CD4-positive, alpha-beta T cell treated with Interleukin-17A for 4 hours (primary cell): ENCODE measurements around the gene SNAPC4.
"Not testable (repeated sequence)": the region's sequence is repeated elsewhere in the genome, so short reads cannot be mapped to it uniquely, and the experiment has no call there.

ENCODE experiments used
- DNase-seq: peaks from one replicate; pipeline ENCODE4 v3.0.0-alpha.2; 2020; ENCODE audit warnings: mixed read lengths

SNAPC4 gene

GRCh38 chr9:136433849-136434579, 34.0 kb upstream of the SNAPC4 start:
- no peak for DNase-seq

DNA sequence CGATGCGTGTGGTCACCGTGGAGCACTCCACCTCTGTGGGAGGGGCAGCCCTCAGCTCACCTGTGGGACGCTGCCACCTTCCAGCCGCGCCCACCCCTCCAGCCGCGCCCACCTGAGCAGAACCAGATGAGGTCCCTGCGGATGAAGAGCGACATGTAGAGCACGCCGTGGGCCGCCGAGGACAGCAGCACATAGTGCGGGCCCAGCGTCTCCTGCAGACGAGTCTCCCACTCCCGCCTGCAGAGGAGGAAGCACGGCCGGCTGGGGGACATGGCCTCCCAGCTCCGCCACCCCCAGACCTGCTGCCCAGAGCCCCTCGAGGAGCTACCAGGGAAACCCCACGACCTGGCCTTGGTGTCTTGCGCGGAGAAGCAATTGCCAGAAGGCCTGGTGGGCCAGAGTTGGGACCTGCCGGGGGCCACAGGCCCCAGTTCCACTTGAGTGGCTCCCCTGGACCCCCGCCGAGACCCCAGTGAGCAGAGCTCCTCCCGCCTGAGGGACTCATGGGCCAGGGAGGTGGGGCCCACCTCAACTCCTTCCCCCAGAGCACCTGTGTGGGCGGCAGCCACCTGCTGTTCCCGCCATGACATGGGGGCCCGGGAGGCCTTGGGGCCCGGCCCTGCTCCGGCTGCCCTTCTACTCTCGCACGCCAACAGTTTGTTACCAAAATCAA, 33.2 kb upstream of the SNAPC4 start:
- no peak for DNase-seq

GRCh38 chr9:136432591-136432990, 32.6 kb upstream of the SNAPC4 start:
- no peak for DNase-seq

- DNase-seq = no peak
Measured at GRCh38 chr9:136431782-136432350, 31.9 kb upstream of the SNAPC4 start.

DNA sequence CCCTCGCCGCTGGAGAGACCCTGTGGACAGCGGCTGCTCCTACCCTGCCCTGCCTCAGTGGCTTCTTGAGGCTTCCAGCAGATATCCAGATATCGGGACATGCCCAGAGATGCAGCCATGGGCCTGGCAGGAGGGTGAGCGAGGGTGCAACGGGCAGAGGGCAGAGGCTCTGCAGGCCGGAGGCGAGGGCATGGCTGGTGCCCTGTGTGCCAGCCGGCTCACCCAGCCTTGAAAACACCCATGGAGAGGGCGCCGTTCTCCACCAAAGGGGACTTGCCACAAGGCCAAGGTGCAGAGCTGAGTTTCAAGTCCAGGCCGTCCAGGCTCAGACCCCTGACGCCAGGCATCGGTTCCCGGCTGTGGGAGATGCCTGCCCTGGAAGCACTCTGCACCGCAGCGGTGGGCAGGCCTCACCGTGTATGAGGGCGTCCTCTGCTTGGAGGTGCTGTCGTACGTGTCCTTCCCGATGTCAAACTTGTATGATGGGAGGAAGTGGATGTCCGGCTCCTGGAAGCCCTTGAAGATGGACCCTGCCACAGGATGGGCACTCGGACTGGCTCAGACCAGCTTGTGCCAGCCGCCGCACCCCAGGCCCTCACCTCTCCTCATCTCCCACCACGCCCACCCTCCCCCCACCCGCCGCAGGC, 30.7 kb upstream of the SNAPC4 start:
- no peak for DNase-seq

- DNase-seq = no peak
Measured at GRCh38 chr9:136429683-136430491, 29.9 kb upstream of the SNAPC4 start.

DNA sequence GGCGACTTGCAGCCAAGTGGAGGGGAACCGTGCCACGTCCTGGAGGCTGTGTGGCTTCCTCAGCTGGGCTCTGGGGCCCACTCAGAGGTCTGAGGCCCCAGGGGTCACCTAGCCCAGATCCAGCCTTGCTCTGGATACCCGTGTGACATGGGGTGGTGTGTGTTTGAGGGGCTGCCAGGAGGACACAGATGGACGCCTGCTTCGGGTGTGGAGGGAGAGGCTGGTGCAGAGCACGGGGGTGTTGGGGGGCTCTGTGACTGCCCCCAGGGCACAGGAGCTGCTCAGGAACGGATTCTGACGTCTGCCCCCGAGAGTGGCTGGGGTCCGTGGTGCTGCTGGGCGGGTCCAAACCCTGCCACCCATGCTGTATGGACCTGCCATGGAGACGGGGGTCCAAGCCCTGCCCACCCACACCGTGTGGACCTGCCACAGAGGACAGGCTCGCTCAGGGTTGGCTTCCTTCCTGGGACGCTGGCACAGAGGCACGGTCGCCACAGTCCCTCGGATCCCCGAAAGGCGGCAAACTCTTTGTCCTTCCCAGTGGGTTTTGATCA, 29.2 kb upstream of the SNAPC4 start:
- DNase-seq = no peak

DNA sequence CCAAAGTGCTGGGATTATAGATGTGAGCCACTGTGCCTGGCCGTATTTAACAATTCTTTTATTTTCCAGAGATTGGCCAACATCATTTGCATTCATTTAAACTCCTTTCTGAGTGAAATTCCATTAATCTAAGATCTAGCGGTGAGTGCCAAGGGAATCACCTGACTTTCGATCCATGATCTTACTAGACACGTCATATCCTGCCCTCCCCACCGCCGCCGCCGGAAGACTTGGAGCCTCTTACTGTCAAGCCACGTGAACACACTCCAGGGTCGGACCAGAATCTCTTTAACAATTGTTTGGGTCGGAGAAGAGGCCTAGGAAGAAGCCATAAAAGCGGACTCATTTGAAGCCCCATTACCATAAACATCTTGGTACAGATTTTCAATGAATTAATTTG, 26.8 kb upstream of the SNAPC4 start:
- no peak for DNase-seq

DNA sequence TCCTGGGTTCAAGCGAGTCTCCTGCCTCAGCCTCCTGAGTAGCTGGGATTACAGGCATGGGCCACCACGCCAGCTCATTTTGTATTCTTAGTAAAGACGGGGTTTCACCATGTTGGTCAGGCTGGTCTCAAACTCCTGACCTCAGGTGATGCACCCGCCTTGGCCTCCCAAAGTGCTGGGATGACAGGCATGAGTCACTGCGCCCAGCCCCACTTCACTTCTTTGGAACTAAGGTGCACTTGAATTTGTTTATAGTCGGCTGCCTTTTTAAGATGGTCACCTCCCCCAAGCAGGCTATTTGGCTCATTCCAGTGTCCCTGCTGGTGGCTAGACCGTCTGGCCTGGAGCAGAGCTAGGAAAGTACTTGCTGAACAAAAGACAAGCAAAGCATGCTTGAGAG, 25.4 kb upstream of the SNAPC4 start:
- not testable (repeated sequence) for DNase-seq

- no peak for DNase-seq
Measured at GRCh38 chr9:136424750-136425362, 24.9 kb upstream of the SNAPC4 start.

- no peak for DNase-seq
Measured at GRCh38 chr9:136423432-136424146, 23.6 kb upstream of the SNAPC4 start.

- no peak for DNase-seq
Measured at GRCh38 chr9:136422876-136423275, 22.9 kb upstream of the SNAPC4 start.

- no peak for DNase-seq
Measured at GRCh38 chr9:136421791-136422190, 21.8 kb upstream of the SNAPC4 start.

GRCh38 chr9:136419092-136419420, 19.1 kb upstream of the SNAPC4 start:
- no peak for DNase-seq

- DNase-seq = no peak
Measured at GRCh38 chr9:136418182-136419091, 18.5 kb upstream of the SNAPC4 start.

GRCh38 chr9:136416914-136417313, 16.9 kb upstream of the SNAPC4 start:
- DNase-seq = no peak

- no peak for DNase-seq
Measured at GRCh38 chr9:136416427-136416826, 16.5 kb upstream of the SNAPC4 start.

DNA sequence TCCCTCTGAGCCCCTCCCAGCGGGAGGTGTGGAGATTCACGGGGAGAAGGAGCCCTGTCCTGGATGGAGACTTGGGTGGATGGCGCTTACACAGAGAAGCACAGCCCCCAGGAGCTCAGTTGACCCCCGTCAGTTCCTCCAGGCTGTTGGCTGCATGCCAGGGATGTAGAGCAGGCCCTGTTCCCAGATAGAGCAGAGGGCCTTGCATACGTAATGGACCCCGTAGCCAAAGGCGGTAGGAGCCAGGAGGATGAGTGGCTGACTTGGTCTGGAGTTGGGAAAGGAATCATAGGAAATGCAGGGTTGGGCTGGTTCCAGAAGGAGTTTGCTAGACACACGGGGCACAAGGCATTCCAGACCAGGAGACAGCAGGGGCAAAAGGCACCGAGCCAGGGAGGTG, 13.0 kb upstream of the SNAPC4 start:
- no peak for DNase-seq

- DNase-seq = no peak
Measured at GRCh38 chr9:136411378-136411777, 11.4 kb upstream of the SNAPC4 start.

DNA sequence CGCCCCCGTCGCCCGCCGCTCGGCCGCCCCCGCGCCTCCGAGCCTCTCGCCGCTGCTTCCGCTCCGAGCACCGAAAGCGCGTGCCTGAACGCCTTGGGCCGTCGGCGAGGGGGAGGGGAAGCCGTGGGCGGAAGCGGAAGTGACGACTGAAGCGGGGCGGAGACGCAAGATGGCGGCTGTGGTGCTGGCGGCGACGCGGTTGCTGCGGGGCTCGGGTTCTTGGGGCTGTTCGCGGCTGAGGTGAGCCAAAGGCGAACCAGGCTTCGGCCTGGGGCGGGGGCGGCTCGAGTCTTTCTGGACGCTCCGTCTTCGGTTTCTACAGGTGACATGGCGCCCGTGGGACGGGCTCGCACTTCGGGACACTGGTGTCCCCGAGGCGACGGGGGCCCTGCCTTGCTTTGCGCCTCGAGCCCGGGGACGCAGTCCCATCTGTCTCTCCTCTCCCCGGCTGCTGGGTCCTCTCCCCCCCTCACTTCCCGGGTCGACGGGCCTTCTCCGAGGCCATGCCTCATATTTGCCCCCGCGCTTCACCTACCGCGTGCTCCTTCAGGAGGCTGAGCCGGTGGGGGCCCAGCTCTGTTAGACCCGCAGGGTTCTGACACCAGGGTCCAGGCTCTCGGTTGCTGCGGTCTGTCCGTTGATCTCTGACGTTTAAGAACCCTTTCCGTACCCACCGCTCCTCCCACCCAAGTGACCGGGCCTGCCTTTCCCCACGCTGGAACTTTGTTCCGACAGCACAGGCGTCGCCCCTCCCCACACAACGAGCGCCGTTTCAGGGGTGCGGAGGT, 10.7 kb upstream of the SNAPC4 start, which contains the start of the genes ENTR1 and PMPCA:
TSS of gene ENTR1 (minus strand) at position 115 of the 788 bp plus-strand sequence. CDS start 217 bp downstream, outside the sequence.
TSS of gene PMPCA (plus strand) at position 159 of the 788 bp plus-strand sequence. CDS start at position 170, 11 bp downstream.
- DNase-seq = peak; percentile 96
